Esophagus muscularis mucosa (tissue), 3 donors: ENCODE measurements around the gene FNTB.

Experiments used
- POLR2A ChIP-seq: fragments of 450-650 bp; IDR thresholded peaks from one replicate; pipeline ENCODE4 v1.6.1; 2017; ENCODE audit warnings: antibody characterized with exemption, moderate library complexity, mild to moderate bottlenecking, low read depth
- POLR2AphosphoS5 ChIP-seq, 2 donors: sonication (generic); formaldehyde crosslinking; IDR thresholded peaks; one replicate each; pipeline ENCODE4 v1.6.1; 2017; ENCODE audit warnings: antibody characterized with exemption in 2 of 2
- TF ChIP-seq, protein P1 (sequence below), 3 experiments: fragments of 200-600 bp in 2 of 3; fragments of 450-650 bp in 1 of 3; sonication (generic) in 2 of 3; IDR thresholded peaks; one replicate each; pipeline ENCODE4 v1.5.1; 2017 to 2019; ENCODE audit warnings: antibody characterized with exemption in 3 of 3, mild to moderate bottlenecking in 2 of 3, moderate library complexity in 1 of 3

DNA sequence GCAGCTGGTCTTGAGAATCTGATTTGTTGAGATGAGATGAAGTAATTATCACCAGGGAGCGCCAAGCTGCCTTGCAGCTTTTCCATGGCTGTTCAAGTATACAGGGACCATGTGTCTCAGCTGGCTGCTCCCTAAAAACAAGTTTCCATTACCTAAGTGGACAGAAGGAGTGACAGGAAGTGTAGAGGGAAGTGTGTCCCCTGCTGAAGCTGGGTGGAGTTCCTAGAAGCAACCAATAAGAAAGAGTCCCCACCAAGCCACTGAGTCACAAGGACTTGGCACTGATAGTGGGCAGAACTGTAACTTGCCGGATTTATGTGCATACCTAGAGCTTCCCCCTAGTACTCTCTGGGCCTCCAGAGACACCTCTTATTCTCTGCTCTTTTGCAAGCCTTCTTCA is 42.7 kb upstream of the FNTB start:
- TF ChIP-seq, protein P1, sequence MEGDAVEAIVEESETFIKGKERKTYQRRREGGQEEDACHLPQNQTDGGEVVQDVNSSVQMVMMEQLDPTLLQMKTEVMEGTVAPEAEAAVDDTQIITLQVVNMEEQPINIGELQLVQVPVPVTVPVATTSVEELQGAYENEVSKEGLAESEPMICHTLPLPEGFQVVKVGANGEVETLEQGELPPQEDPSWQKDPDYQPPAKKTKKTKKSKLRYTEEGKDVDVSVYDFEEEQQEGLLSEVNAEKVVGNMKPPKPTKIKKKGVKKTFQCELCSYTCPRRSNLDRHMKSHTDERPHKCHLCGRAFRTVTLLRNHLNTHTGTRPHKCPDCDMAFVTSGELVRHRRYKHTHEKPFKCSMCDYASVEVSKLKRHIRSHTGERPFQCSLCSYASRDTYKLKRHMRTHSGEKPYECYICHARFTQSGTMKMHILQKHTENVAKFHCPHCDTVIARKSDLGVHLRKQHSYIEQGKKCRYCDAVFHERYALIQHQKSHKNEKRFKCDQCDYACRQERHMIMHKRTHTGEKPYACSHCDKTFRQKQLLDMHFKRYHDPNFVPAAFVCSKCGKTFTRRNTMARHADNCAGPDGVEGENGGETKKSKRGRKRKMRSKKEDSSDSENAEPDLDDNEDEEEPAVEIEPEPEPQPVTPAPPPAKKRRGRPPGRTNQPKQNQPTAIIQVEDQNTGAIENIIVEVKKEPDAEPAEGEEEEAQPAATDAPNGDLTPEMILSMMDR (IDR thresholded peaks at IDR 0.05): no peak
- TF ChIP-seq POLR2A: no peak
- TF ChIP-seq POLR2AphosphoS5 (IDR thresholded peaks at IDR 0.05): no peak
